Activated T-helper 1 cell treated with anti-CD3 and anti-CD28 coated beads, Interleukin-12 subunit alpha, Interleukin-12 subunit beta, Interleukin-2, Interleukin-4 antibody, amounts not matched to agents 30 ng/mL and 10 ng/mL and 1 ng/mL, durations not matched to agents 14 hours and 24 hours and 36 hours (primary cell): ENCODE data around the gene PPM1E. TPM values are rescaled to one million over a fixed set of nuclear protein-coding genes. Genes with fewer than 3 reads are reported as not detected.

ENCODE experiments used
- DNase-seq: peaks from one replicate; pipeline ENCODE4 v3.0.0; 2021; ENCODE audit warnings: low spot score
- H3K27ac Mint-ChIP-seq: one replicate; pipeline ENCODE4 v1.8.0; 2021; ENCODE audit warnings: mild to moderate bottlenecking, mixed read lengths
- H3K27me3 Mint-ChIP-seq: one replicate; pipeline ENCODE4 v1.8.0; 2022; ENCODE audit warnings: mild to moderate bottlenecking, moderate library complexity, mixed read lengths; ENCODE audit not compliant: insufficient read depth
- H3K36me3 Mint-ChIP-seq: one replicate; pipeline ENCODE4 v1.8.0; 2021; ENCODE audit warnings: low read depth, mixed read lengths
- H3K4me1 Mint-ChIP-seq: one replicate; pipeline ENCODE4 v1.8.0; 2021; ENCODE audit warnings: low read depth, mixed read lengths
- H3K4me3 Mint-ChIP-seq: one replicate; pipeline ENCODE4 v1.8.0; 2021; ENCODE audit warnings: mild to moderate bottlenecking, moderate library complexity, mixed read lengths
- H3K9me3 Mint-ChIP-seq: one replicate; pipeline ENCODE4 v1.8.0; 2021; ENCODE audit warnings: mixed read lengths
- intact Hi-C: fragments of 100-400 bp; cut with micrococcal nuclease; formaldehyde crosslinking; loops from one replicate; pipeline ENCODE4 v1.15.1; 2024
- total RNA-seq: library from RNA; stranded (reverse); gene quantifications from 2 replicates; pipeline ENCODE4 v1.2.3, GENCODE V29; 2022

PPM1E gene
- total RNA-seq, 1 donor from 2014 or later = 0.03 TPM

DNA sequence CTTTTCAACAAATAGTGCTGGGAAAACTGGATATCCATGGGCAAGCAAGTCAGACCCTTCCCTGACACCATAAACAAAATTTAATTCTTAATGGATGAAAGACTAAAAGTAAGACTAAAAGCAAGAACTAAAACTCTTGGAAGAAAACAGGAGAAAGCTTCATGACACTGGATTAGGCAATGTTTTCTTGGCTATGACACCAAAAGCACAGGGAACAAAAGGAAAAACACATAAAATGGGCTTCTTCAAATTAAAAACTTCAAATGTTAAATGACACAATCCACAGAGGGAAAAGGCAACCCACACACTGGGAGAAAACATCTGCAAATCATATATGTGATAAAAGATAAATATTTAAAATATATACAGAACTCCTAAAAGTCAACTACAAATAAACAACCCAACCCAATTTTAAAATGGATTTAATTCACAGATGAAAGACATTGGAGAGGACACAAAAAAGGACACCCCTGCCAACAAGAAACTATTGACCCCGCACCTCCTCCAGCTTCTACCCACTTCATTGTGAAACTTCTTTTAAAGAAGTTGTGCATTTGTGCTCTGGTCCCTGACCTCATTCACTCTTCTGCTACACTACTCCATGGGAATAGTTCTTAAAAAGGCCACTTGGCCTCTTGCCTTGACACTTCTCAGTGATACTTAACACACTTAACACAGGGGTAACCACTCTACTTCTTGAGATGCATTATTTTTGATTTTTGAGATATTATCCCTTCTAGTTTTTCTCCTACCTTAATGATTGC is 270.7 kb downstream of the PPM1E start:
- H3K9me3 Mint-ChIP-seq = peaks cover 1% of the 10 kb centered on the region
- peaks cover 9% of the 10 kb centered on the region for H3K4me1 Mint-ChIP-seq
- no peaks in the 10 kb centered on the region for H3K27me3 Mint-ChIP-seq
- H3K27ac Mint-ChIP-seq = no peak overlapping the region
- DNase-seq = no peak
- intact Hi-C loops = no loop called here
- no peak overlapping the region for H3K4me3 Mint-ChIP-seq
- H3K36me3 Mint-ChIP-seq = peaks cover 21% of the 10 kb centered on the region

DNA sequence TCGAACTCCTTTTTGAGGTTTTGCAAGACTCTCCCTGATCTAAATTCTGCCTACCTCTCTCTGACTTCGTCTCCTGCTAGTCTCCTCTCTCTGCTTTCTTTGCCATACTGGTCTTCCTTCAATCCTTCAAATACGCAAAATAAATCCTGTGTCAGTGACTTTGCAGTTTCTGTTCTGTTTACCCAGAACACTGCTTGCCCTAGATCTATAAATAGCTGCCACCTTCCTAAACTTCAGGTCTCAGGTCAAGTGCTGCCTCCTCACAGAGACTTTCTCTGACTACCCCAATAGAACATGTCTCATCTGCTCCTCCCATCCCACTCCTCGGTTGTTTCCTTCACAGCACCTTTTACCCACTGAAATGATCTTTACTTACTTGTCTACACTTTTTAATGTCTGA is 272.1 kb downstream of the PPM1E start:
- no peaks in the 10 kb centered on the region for H3K9me3 Mint-ChIP-seq
- DNase-seq = no peak
- H3K4me1 Mint-ChIP-seq = peaks cover 9% of the 10 kb centered on the region
- no peak overlapping the region for H3K4me3 Mint-ChIP-seq
- intact Hi-C loops = no loop called here
- H3K27me3 Mint-ChIP-seq = no peaks in the 10 kb centered on the region
- H3K27ac Mint-ChIP-seq = peak overlapping the region; percentile 46
- peaks cover 19% of the 10 kb centered on the region for H3K36me3 Mint-ChIP-seq

DNA sequence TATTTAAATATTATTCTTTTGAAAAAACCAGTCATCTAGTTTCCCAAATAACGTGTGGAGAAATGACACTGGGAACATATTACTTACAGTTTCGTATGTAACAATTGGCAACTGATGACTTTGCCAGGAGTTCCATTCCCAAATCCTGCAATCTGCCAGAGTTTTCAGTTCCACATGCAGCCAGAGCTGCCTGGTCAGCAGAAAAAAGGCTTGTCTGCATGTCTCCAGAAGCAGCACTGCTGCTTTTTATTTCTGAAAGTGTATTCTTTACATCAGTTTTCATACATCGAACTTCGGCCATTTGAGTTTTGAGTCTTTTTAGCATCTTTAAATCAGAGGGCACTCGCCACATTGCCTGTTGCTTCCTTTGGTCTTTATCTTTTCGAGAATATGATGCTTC is 272.7 kb downstream of the PPM1E start:
- no peak for DNase-seq
- Mint-ChIP-seq H3K36me3 (peaks cover 19% of the 10 kb centered on the region), H3K27me3 (no peaks in the 10 kb centered on the region), H3K4me3 (no peak overlapping the region), H3K9me3 (no peaks in the 10 kb centered on the region), H3K4me1 (peaks cover 9% of the 10 kb centered on the region), H3K27ac (no peak overlapping the region)
- intact Hi-C loops = no loop called here

DNA sequence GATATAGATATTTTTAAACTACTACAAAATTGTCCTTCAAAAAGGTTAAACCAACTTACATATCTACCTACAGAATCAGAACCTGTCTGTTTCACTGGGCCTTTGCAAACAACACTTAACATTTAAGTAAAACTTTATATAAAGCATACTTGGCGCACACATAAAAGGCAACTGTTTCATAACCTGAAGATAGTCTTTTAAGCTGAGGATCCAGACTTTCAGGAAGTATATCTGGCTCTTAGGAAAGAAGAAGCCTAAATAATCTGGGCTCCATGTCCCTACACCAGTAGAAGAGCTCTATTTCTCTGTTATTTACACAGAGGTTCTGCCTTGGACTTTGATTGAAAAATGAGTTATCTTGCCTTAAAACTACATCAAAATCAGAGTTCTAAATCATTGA is 275.2 kb downstream of the PPM1E start:
- H3K9me3 Mint-ChIP-seq = no peaks in the 10 kb centered on the region
- no peaks in the 10 kb centered on the region for H3K27me3 Mint-ChIP-seq
- no peak overlapping the region for H3K4me3 Mint-ChIP-seq
- intact Hi-C loops = no loop called here
- peaks cover 9% of the 10 kb centered on the region for H3K4me1 Mint-ChIP-seq
- peaks cover 23% of the 10 kb centered on the region for H3K36me3 Mint-ChIP-seq
- no peak overlapping the region for H3K27ac Mint-ChIP-seq
- no peak for DNase-seq

Other genes starting within 250 kb of the PPM1E start
- gene MTMR4, start 241.2 kb upstream of the PPM1E start, total RNA-seq = 77.4 and 83.3 TPM in 2 replicates
- 0.13 and 0.17 TPM in 2 replicates for gene TEX14, start 63.8 kb upstream of the PPM1E start, total RNA-seq
- 86.3 and 91.2 TPM in 2 replicates for gene RAD51C, start 63.3 kb upstream of the PPM1E start, total RNA-seq